Measurements from ENCODE around the gene PLPP4. TPM values are rescaled to one million over a fixed set of nuclear protein-coding genes. Genes with fewer than 3 reads are reported as not detected.

The PLPP4 gene
- total and polyA plus RNA-seq, 2 of the 13 experiments (the other 11 are each of a cell fraction or from before 2014, with no cell fraction given) = not detected

DNA sequence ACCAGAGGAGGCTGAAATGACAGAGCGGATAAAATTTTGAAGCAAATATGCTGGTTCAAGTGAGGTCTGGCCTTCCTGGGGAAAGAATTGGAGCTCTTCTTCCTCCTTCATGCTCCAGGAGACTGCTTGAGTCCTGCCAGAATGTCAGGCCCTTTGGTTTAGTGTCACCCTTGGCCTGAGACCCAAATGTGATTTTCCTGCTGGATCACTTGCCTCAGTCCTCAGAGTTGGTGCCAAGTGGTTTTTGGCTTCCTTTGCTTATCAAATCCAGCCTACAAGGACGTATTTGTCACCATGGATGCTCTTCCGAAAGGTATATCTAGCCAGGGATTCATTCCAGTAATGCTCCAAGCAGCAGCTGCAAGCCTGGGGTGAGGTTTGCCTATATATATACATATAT lies 118.4 kb downstream of the PLPP4 start:
- H3K4me3 ChIP-seq (replicated peaks in 1 of 3; ENCODE audit: insufficient read depth in 1 of 3, low read depth in 2 of 3, low read length in 3 of 3) = no peak overlapping the region
- ChIA-PET POLR2A (no interaction called here), CTCF (ENCODE audit: low intra/inter-chr PET ratio, low total read pairs) (no interaction called here)
- H3K27ac ChIP-seq (ENCODE audit: extremely low read length, insufficient read depth, low read length) = no peak overlapping the region
- peaks cover 16% of the 10 kb centered on the region for H3K4me1 ChIP-seq (ENCODE audit: insufficient read depth, low read length)
- in situ Hi-C loops (cut with HindIII; ENCODE audit: extremely low pct_ligation_motif_present, low pct_unique_long_range_greater_than_20kb) (no loop called here), intact Hi-C loops (cut with micrococcal nuclease; ENCODE audit: unreplicated experiment) (no loop called here)
- no peaks in the 10 kb centered on the region for H4K20me1 ChIP-seq (ENCODE audit: insufficient read depth, low read length)
- 58% methylated on average over 3 of the region's 3 CpGs for WGBS (ENCODE audit: low lambda C conversion rate)
- no peaks in the 10 kb centered on the region for H3K27me3 ChIP-seq (ENCODE audit: control insufficient read depth in 1 of 2, insufficient read depth in 2 of 2, low read length in 2 of 2)
- FAIRE-seq (no peak), DNase-seq (ENCODE audit: low spot score) (no peak), ATAC-seq (no peak)
- no peaks in the 10 kb centered on the region for H3K36me3 ChIP-seq (replicated peaks in 1 of 2; ENCODE audit: control insufficient read depth in 1 of 2, insufficient read depth in 2 of 2, low read length in 2 of 2)
- H3K9me3 ChIP-seq (ENCODE audit: low read length) = no peaks in the 10 kb centered on the region
- no peak overlapping the region for H2AFZ ChIP-seq (ENCODE audit: low read length)
- H3K9ac ChIP-seq (ENCODE audit: insufficient read depth, low read depth, low read length) = no peak overlapping the region
- H3K79me2 ChIP-seq (ENCODE audit: insufficient read depth, low read length) = no peaks in the 10 kb centered on the region
- no TSS peak for BruUV-seq (replicated peaks)
- no peak overlapping the region for H3K4me2 ChIP-seq (ENCODE audit: low read depth, low read length)
- TF ChIP-seq PRMT3 (CRISPR knock-in tag; IDR thresholded peaks at IDR 0.05; ENCODE audit: borderline replicate concordance, low read depth) = no peak
- TF ChIP-seq, protein P1, sequence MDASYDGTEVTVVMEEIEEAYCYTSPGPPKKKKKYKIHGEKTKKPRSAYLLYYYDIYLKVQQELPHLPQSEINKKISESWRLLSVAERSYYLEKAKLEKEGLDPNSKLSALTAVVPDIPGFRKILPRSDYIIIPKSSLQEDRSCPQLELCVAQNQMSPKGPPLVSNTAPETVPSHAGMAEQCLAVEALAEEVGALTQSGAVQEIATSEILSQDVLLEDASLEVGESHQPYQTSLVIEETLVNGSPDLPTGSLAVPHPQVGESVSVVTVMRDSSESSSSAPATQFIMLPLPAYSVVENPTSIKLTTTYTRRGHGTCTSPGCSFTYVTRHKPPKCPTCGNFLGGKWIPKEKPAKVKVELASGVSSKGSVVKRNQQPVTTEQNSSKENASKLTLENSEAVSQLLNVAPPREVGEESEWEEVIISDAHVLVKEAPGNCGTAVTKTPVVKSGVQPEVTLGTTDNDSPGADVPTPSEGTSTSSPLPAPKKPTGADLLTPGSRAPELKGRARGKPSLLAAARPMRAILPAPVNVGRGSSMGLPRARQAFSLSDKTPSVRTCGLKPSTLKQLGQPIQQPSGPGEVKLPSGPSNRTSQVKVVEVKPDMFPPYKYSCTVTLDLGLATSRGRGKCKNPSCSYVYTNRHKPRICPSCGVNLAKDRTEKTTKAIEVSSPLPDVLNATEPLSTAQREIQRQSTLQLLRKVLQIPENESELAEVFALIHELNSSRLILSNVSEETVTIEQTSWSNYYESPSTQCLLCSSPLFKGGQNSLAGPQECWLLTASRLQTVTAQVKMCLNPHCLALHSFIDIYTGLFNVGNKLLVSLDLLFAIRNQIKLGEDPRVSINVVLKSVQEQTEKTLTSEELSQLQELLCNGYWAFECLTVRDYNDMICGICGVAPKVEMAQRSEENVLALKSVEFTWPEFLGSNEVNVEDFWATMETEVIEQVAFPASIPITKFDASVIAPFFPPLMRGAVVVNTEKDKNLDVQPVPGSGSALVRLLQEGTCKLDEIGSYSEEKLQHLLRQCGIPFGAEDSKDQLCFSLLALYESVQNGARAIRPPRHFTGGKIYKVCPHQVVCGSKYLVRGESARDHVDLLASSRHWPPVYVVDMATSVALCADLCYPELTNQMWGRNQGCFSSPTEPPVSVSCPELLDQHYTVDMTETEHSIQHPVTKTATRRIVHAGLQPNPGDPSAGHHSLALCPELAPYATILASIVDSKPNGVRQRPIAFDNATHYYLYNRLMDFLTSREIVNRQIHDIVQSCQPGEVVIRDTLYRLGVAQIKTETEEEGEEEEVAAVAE (CRISPR knock-in tag; IDR thresholded peaks at IDR 0.05; ENCODE audit: borderline replicate concordance) = no peak
- TF ChIP-seq TEAD3 (CRISPR knock-in tag; optimal IDR thresholded peaks at IDR 0.05; ENCODE audit: borderline replicate concordance) = no peak
- no peak for TF ChIP-seq TBL1XR1 (IDR thresholded peaks at IDR 0.05; ENCODE audit: borderline replicate concordance, low read length, partially characterized antibody)
- TF ChIP-seq MIER2 (CRISPR knock-in tag; IDR thresholded peaks at IDR 0.05) = no peak
- no peak for TF ChIP-seq ZNF121 (CRISPR knock-in tag; IDR thresholded peaks at IDR 0.05)
- TF ChIP-seq, protein P2, sequence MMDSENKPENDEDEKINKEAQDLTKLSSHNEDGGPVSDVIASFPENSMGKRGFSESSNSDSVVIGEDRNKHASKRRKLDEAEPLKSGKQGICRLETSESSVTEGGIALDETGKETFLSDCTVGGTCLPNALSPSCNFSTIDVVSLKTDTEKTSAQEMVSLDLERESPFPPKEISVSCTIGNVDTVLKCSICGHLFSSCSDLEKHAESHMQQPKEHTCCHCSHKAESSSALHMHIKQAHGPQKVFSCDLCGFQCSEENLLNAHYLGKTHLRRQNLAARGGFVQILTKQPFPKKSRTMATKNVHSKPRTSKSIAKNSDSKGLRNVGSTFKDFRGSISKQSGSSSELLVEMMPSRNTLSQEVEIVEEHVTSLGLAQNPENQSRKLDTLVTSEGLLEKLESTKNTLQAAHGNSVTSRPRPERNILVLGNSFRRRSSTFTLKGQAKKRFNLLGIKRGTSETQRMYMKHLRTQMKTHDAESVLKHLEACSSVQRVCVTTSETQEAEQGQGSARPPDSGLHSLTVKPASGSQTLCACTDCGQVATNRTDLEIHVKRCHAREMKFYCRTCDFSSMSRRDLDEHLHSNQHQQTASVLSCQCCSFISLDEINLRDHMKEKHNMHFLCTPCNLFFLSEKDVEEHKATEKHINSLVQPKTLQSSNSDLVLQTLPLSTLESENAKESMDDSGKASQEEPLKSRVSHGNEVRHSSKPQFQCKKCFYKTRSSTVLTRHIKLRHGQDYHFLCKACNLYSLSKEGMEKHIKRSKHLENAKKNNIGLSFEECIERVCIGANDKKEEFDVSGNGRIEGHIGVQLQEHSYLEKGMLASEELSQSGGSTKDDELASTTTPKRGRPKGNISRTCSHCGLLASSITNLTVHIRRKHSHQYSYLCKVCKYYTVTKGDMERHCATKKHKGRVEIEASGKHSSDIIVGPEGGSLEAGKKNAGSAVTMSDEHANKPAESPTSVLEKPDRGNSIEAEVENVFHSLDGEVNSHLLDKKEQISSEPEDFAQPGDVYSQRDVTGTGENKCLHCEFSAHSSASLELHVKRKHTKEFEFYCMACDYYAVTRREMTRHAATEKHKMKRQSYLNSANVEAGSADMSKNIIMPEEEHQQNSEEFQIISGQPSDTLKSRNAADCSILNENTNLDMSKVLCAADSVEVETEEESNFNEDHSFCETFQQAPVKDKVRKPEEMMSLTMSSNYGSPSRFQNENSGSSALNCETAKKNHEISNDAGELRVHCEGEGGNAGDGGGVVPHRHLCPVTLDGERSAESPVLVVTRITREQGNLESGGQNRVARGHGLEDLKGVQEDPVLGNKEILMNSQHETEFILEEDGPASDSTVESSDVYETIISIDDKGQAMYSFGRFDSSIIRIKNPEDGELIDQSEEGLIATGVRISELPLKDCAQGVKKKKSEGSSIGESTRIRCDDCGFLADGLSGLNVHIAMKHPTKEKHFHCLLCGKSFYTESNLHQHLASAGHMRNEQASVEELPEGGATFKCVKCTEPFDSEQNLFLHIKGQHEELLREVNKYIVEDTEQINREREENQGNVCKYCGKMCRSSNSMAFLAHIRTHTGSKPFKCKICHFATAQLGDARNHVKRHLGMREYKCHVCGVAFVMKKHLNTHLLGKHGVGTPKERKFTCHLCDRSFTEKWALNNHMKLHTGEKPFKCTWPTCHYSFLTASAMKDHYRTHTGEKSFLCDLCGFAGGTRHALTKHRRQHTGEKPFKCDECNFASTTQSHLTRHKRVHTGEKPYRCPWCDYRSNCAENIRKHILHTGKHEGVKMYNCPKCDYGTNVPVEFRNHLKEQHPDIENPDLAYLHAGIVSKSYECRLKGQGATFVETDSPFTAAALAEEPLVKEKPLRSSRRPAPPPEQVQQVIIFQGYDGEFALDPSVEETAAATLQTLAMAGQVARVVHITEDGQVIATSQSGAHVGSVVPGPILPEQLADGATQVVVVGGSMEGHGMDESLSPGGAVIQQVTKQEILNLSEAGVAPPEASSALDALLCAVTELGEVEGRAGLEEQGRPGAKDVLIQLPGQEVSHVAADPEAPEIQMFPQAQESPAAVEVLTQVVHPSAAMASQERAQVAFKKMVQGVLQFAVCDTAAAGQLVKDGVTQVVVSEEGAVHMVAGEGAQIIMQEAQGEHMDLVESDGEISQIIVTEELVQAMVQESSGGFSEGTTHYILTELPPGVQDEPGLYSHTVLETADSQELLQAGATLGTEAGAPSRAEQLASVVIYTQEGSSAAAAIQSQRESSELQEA (CRISPR knock-in tag; IDR thresholded peaks at IDR 0.05; ENCODE audit: not compliant biosample characterization) = no peak
- no peak for TF ChIP-seq ZFP62 (CRISPR knock-in tag; IDR thresholded peaks at IDR 0.05)
- no peak for TF ChIP-seq NR2F6 (IDR thresholded peaks at IDR 0.05)
- no peak for TF ChIP-seq NR2F6 (CRISPR knock-in tag; IDR thresholded peaks at IDR 0.05)
- TF ChIP-seq, protein P3, sequence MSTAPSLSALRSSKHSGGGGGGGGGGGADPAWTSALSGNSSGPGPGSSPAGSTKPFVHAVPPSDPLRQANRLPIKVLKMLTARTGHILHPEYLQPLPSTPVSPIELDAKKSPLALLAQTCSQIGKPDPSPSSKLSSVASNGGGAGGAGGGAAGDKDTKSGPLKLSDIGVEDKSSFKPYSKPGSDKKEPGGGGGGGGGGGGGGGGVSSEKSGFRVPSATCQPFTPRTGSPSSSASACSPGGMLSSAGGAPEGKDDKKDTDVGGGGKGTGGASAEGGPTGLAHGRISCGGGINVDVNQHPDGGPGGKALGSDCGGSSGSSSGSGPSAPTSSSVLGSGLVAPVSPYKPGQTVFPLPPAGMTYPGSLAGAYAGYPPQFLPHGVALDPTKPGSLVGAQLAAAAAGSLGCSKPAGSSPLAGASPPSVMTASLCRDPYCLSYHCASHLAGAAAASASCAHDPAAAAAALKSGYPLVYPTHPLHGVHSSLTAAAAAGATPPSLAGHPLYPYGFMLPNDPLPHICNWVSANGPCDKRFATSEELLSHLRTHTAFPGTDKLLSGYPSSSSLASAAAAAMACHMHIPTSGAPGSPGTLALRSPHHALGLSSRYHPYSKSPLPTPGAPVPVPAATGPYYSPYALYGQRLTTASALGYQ (CRISPR knock-in tag; IDR thresholded peaks at IDR 0.05) = no peak
- no peak for TF ChIP-seq RXRA (CRISPR knock-in tag; IDR thresholded peaks at IDR 0.05)

Measured in HepG2 (cell line).